ENCODE results near the gene KRTAP5-9.
A peak's percentile ranks its signal among the peaks of the same experiment; 100 is the strongest.
"Not testable (repeated sequence)": the region's sequence is repeated elsewhere in the genome, so short reads cannot be mapped to it uniquely, and the experiment has no call there.

Gene KRTAP5-9

DNA sequence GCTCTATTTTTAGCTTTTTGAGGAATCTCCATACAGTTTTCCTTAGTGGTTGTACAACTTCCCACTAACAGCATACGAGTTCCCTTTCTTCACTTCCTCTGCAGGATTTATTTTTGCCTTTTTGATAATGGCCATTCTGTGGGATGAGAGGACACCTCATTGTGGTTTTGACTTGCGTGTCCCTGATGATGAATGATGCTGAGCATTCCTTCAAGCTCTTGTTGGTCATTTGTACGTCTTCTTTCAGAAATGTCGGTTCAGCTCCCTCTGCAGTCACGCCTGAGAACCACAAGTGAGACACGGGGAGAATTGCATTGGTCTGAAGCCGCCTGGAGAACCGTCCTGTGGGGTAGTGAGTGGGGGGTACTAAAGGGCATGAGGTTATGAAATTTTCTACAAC, 15.2 kb downstream of the KRTAP5-9 start:
- DNase-seq, result no peak

DNA sequence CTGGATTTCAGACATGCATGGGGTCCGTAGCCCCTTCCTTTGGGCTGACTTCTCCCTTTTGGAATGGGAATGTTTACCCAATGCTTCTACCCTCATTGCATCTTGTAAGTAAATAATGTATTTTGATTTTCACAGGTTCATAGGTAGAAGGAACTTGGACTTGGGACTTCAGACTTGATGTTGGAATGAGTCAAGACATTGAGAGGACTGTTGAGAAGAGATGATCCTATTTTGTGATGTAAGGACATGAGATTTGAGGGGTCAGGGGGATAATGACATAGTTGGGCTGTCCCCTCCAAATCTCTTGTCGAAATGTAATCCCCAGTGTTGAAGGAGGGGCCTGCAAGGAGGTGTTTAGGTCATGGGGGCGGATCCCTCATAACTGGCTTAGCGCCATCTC, 16.2 kb downstream of the KRTAP5-9 start:
- DNase-seq, result no peak

GRCh38 chr11:71565263-71565662, 17.0 kb downstream of the KRTAP5-9 start, which contains the start of gene KRTAP5-10:
Gene KRTAP5-10 (plus strand): TSS chr11:71565563. CDS start chr11:71565588, 25 bp downstream.
- DNase-seq, result no peak

DNA sequence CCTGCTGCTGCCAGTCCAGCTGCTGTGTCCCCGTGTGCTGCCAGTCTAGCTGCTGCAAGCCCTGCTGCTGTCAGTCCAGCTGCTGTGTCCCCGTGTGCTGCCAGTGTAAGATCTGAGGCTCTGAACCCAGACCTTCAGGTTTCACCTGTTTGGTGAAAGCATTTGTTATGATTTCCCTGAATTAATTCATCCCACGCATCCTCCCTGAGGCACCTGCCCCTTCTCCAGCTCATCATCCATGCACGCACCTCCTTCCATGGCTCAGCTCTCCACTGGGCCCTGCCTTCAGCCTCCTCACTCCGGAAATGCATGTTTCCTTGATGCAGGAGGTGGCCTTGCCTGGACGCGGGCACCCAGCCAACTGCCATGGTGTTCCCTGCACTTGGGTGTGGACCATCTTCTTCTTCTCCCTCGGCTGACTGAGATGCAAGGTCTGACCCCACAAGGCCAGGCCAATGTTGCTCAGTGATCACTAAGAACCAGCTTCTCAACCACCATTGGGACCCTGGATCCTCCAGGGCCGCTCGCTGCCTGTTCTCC, 17.9 kb downstream of the KRTAP5-9 start:
- DNase-seq, result no peak

DNA sequence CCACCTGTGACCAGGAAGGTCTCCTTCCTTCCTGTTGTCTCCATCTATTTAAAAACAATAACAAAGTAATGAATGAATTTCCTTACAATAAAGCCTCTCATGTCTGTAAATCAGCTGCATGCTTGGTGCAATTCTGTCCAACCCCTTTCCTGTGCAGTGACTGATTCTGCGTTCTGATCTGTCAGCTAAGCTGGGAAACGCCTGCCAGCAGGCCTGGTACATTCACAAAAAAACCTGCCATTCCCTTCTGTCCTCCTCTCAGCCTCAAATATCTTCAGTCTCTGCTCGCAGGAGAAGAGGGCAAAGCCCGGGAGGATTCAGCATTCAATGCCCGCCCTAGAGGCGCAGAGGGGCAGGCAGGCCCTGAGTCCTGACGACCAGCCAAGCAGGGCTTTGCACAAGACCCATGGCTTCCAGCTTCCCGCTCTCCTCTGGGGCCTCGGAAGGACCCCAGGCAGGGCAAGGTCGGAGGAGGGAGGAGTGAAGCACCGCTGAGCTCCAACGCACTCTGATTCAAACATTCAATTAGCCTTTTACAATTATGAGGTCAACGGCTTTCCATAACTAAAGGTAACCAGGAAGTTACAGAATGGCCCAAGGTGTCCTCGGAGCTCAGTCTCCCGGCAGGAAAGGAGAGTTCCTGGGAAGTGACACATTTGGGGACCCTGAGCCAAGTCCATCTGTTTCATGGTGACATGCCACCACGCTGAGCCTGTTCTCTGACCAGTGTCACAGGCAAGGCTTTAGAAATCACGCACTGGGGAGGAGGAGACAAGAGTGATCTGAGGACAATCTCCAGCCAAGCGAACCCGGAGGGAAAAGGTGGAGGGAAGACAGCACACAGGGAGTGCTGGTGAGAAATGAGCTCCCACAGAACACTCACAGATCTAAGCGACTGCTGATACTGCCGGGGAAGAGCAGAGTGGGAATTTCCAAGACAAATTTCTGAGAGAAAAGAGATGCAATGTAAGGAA, 18.7 kb downstream of the KRTAP5-9 start:
- DNase-seq, result not testable (repeated sequence)

- DNase-seq, result not testable (repeated sequence)
Observed at GRCh38 chr11:71567633-71568032, 19.4 kb downstream of the KRTAP5-9 start.

- DNase-seq, result no peak
Observed at GRCh38 chr11:71568704-71569349, 20.6 kb downstream of the KRTAP5-9 start.

- not testable (repeated sequence) for DNase-seq
Observed at GRCh38 chr11:71571101-71571850, 23.1 kb downstream of the KRTAP5-9 start.

- DNase-seq, result no peak
Observed at GRCh38 chr11:71572811-71573210, 24.6 kb downstream of the KRTAP5-9 start.

DNA sequence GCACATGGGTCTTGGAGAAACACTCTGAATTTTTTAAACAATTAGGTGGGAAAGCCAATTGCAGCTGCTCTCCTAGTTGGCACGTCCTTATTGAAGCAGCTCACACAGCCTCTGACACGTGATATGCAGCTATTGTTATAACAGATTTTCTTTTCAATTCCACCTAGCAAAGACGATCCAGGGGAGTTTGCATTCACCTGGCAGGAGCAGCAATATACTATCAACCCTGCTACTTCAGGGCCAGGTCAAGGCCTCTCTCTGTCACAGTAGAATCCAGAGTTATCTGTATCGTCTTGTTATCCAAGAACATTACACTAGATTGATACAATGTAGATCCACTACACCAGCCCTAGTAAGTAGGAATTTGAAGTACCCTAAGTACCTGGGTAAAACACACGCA, 26.2 kb downstream of the KRTAP5-9 start:
- DNase-seq, result no peak

DNA sequence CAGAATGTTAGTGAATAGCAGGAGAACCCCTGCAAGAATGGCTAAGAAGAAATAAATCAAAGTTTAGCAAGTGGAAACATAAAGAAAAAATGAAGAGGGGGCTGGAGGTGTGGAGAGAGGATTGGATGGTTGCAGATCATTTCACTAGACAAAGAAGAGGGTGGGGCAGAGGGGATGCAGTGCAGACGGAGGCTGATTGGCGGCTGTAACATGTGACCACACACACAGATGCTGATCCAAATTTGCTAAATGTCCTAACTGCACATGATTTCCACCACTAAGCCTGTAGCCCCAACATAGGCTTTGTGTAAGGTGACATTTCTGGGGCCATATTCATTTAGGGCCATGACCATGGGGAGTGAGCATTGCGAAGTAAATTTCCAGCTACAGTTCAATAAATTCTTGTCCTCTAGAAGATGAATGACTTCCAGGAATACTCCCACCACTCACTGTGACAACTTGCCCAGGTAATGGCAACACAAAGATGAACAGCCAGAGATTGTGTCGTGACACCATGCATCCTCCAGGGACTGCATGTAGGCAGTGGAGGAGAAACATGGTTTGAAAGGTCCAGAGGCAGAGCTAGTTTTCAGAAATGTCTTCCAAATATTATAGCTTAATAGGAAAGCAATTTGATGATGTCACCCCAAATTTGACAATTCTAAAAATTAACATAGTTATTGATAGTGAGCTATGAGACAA, 27.7 kb downstream of the KRTAP5-9 start:
- DNase-seq, result no peak

- not testable (repeated sequence) for DNase-seq
Observed at GRCh38 chr11:71576688-71577465, 28.7 kb downstream of the KRTAP5-9 start.

GRCh38 chr11:71577469-71578004, 29.3 kb downstream of the KRTAP5-9 start:
- DNase-seq, result no peak

GRCh38 chr11:71579513-71579912, 31.3 kb downstream of the KRTAP5-9 start:
- not testable (repeated sequence) for DNase-seq

- DNase-seq, result peak; percentile 52 to 75
Observed at GRCh38 chr11:71580057-71581003, 32.1 kb downstream of the KRTAP5-9 start.

DNA sequence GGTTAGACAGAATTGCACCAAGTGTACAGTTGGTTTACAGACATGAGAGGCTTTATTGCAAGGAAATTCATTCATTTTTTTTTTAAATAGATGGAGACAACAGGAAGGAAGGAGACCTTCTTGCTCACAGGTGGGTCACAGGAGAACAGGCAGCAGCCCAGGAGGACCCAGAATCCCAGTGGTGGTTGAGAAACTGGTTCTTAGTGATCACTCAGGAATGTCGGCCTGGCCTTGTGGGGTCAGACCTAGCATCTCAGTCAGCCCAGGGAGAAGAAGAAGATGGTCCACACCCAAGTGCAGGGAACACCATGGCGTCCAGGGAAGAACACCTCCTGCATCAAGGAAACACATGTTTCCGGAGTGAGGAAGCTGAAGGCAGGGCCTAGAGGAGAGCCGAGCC, 33.6 kb downstream of the KRTAP5-9 start:
- DNase-seq, result no peak

DNA sequence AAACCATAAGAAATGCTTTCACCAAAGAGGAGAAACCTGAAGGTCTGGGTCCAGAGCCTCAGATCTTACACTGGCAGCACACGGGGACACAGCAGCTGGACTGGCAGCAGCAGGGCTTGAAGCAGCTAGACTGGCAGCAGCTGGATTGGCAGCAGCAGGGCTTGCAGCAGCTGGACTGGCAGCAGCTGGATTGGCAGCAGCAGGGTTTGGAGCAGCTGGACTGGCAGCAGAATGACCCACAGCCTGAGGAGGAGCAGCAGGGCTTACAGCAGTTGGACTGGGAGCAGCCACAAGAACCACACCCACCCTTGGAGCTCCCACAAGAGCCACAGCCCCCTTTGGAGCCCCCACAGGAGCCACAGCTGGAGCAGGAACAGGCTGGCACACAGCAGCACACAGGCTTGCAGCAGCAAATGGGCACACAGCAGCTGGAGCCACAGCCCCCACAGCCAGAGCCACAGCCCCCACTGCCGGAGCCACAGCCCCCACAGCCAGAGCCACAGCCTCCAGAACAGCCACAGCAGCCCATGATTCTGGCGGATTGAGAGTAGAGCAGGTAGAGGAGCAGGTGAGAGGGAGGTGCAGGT, 34.2 kb downstream of the KRTAP5-9 start, which contains the start of gene KRTAP5-11:
Gene KRTAP5-11, minus strand, starts transcription at position 567 of the 587 bp plus-strand sequence. Its CDS starts 38 bp downstream, at position 529.
- DNase-seq, result no peak

DNA sequence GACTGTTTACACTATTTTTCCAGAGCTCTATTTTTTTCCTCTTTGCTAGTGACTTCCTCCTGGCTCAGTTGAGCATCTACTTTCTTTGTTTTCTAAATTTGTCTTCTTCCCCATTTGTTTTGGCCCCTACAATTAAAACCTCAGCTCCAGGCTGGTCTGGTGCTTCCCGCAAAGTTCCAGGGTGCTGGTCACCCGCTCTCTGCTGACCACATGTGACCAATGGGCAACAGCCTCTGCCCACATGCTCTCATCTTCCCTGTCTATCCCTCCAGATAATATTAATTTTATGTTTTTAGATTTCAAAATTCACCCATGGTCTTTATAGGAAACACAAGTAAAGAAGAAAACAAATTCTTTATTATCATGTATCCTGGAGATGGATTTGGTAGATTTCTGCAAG, 34.7 kb downstream of the KRTAP5-9 start:
- DNase-seq, result not testable (repeated sequence)

DNA sequence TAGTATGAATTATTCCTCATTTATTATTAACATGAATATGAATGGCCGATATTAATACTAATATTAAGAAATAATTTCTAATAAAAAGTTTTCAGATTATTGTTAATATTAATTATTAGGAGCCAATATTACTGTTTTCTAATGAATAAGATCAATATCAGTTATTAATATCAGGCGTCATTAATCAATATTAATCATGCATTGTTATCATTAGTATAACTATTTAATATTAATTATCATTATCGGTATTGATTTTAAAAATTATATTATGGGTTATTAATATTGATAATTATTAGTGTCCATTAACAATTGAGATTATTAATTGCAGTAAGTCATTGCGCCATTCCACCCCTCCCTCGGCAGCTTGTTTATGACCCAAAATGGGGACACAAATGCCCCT, 37.5 kb downstream of the KRTAP5-9 start:
- DNase-seq, result not testable (repeated sequence)

Data from NCI-H2081 (cell line).